ENCODE results near the gene KCNF1. TPM values are rescaled to one million over a fixed set of nuclear protein-coding genes. Genes with fewer than 3 reads are reported as not detected.

Gene KCNF1
- total RNA-seq, 1 experiment from 2014 or later = 1.2 TPM

DNA sequence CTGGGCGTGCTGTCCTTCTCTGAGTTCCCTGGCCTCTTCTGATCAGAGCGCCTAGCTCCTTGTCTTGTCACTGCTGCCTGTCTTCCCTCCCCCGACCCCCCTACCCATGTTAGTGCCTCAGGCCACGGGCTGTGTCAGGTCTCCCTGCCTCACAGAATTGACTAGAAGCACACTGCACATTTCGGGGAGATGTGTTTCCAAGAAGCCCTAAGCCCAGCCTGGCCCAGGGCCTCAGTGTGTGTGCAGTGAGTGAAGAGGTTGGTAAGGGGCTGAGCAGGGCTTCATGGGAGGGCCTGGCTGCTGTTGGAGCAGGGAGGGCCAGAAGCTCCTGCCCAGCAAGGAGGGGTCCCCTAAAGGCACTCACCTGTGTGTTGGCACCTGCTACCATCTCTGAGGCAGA is 13.1 kb downstream of the KCNF1 start:
- Mint-ChIP-seq H3K27ac (no peak overlapping the region), H3K9me3 (no peaks in the 10 kb centered on the region), H3K4me3 (no peak overlapping the region), H3K36me3 (no peaks in the 10 kb centered on the region), H3K27me3 (ENCODE audit: low read depth) (no peaks in the 10 kb centered on the region; the same call in 1 of the 2 replicates), H3K4me1 (peaks cover 31% of the 10 kb centered on the region)
- ATAC-seq (no peak), DNase-seq (ENCODE audit: low spot score) (no peak)
- ChIA-PET CTCF (interaction anchor here (1.0 to 2.0 kb wide), 3 partner anchors 13 to 92 kb away, joined by 4 to 7 read pairs (median 6); partner anchors contain the start of gene KCNF1), POLR2A (no interaction called here)
- TF ChIP-seq ZNF423 (CRISPR knock-in tag; IDR thresholded peaks at IDR 0.05) = no peak
- no peak for TF ChIP-seq ZNF138 (CRISPR knock-in tag; conservative IDR thresholded peaks at IDR 0.05)
- no peak for TF ChIP-seq KAT7 (CRISPR knock-in tag; IDR thresholded peaks at IDR 0.05; ENCODE audit: borderline replicate concordance)
- no peak for TF ChIP-seq EMX1 (CRISPR knock-in tag; IDR thresholded peaks at IDR 0.05)
- no peak for TF ChIP-seq SMAD3 (CRISPR knock-in tag; IDR thresholded peaks at IDR 0.05; ENCODE audit: borderline replicate concordance)
- TF ChIP-seq, protein P1, sequence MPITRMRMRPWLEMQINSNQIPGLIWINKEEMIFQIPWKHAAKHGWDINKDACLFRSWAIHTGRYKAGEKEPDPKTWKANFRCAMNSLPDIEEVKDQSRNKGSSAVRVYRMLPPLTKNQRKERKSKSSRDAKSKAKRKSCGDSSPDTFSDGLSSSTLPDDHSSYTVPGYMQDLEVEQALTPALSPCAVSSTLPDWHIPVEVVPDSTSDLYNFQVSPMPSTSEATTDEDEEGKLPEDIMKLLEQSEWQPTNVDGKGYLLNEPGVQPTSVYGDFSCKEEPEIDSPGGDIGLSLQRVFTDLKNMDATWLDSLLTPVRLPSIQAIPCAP (CRISPR knock-in tag; IDR thresholded peaks at IDR 0.05) = no peak
- TF ChIP-seq, protein P2, sequence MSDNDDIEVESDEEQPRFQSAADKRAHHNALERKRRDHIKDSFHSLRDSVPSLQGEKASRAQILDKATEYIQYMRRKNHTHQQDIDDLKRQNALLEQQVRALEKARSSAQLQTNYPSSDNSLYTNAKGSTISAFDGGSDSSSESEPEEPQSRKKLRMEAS (CRISPR knock-in tag; IDR thresholded peaks at IDR 0.05) = no peak
- TF ChIP-seq CREB1 (CRISPR knock-in tag; IDR thresholded peaks at IDR 0.05) = no peak
- no peak for TF ChIP-seq TEAD4 (CRISPR knock-in tag; IDR thresholded peaks at IDR 0.05)
- no peak for TF ChIP-seq MXD4 (CRISPR knock-in tag; IDR thresholded peaks at IDR 0.05; ENCODE audit: borderline replicate concordance)
- TF ChIP-seq ZNF121 (CRISPR knock-in tag; IDR thresholded peaks at IDR 0.05) = no peak

DNA sequence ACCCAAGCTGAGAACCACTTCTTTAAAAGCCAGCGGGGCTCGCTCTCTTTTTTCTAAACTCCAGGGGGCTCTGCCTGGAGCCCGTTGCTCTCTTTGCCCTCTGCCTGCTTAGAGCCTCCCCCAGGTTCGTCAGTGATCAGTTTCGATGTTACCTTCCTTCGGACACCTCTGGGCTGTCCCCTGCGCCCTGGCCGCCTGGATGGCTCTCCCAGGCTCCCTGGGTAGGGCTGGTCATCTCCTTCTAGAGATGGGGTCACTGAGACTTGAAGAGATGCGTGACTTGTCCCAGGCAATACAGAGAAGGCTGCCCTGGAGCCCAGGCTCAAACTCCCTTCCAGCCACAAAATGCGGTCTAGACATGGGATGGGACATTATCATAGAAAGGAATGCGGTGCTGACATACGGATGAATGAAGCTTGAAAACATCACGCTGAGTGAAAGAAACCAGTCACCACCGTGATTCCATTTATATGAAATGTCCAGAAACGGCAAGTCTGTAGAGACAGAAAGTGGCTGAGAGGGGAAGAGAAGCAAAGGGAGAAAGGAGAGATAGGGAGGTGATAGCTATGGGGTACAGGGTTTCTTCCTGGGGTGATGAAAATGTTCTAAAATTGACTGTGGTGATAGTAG is 14.6 kb downstream of the KCNF1 start:
- POLR2A ChIA-PET = no interaction called here
- TF ChIP-seq GABPB1 (CRISPR knock-in tag; IDR thresholded peaks at IDR 0.05) (no peak), NR1H2 (CRISPR knock-in tag; IDR thresholded peaks at IDR 0.05) (no peak), FOXK1 (CRISPR knock-in tag; IDR thresholded peaks at IDR 0.05) (no peak), TCF7 (CRISPR knock-in tag; IDR thresholded peaks at IDR 0.05; ENCODE audit: low read depth) (no peak), CREB1 (CRISPR knock-in tag; IDR thresholded peaks at IDR 0.05) (no peak), TEAD4 (CRISPR knock-in tag; IDR thresholded peaks at IDR 0.05) (no peak), ZNF138 (CRISPR knock-in tag; conservative IDR thresholded peaks at IDR 0.05) (no peak), ATF1 (CRISPR knock-in tag; IDR thresholded peaks at IDR 0.05) (no peak)
- TF ChIP-seq, protein P3, sequence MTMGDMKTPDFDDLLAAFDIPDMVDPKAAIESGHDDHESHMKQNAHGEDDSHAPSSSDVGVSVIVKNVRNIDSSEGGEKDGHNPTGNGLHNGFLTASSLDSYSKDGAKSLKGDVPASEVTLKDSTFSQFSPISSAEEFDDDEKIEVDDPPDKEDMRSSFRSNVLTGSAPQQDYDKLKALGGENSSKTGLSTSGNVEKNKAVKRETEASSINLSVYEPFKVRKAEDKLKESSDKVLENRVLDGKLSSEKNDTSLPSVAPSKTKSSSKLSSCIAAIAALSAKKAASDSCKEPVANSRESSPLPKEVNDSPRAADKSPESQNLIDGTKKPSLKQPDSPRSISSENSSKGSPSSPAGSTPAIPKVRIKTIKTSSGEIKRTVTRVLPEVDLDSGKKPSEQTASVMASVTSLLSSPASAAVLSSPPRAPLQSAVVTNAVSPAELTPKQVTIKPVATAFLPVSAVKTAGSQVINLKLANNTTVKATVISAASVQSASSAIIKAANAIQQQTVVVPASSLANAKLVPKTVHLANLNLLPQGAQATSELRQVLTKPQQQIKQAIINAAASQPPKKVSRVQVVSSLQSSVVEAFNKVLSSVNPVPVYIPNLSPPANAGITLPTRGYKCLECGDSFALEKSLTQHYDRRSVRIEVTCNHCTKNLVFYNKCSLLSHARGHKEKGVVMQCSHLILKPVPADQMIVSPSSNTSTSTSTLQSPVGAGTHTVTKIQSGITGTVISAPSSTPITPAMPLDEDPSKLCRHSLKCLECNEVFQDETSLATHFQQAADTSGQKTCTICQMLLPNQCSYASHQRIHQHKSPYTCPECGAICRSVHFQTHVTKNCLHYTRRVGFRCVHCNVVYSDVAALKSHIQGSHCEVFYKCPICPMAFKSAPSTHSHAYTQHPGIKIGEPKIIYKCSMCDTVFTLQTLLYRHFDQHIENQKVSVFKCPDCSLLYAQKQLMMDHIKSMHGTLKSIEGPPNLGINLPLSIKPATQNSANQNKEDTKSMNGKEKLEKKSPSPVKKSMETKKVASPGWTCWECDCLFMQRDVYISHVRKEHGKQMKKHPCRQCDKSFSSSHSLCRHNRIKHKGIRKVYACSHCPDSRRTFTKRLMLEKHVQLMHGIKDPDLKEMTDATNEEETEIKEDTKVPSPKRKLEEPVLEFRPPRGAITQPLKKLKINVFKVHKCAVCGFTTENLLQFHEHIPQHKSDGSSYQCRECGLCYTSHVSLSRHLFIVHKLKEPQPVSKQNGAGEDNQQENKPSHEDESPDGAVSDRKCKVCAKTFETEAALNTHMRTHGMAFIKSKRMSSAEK (CRISPR knock-in tag; IDR thresholded peaks at IDR 0.05; ENCODE audit: borderline replicate concordance) = no peak
- TF ChIP-seq, protein P4, sequence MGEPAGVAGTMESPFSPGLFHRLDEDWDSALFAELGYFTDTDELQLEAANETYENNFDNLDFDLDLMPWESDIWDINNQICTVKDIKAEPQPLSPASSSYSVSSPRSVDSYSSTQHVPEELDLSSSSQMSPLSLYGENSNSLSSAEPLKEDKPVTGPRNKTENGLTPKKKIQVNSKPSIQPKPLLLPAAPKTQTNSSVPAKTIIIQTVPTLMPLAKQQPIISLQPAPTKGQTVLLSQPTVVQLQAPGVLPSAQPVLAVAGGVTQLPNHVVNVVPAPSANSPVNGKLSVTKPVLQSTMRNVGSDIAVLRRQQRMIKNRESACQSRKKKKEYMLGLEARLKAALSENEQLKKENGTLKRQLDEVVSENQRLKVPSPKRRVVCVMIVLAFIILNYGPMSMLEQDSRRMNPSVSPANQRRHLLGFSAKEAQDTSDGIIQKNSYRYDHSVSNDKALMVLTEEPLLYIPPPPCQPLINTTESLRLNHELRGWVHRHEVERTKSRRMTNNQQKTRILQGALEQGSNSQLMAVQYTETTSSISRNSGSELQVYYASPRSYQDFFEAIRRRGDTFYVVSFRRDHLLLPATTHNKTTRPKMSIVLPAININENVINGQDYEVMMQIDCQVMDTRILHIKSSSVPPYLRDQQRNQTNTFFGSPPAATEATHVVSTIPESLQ (CRISPR knock-in tag; IDR thresholded peaks at IDR 0.05) = no peak
- TF ChIP-seq, protein P5, sequence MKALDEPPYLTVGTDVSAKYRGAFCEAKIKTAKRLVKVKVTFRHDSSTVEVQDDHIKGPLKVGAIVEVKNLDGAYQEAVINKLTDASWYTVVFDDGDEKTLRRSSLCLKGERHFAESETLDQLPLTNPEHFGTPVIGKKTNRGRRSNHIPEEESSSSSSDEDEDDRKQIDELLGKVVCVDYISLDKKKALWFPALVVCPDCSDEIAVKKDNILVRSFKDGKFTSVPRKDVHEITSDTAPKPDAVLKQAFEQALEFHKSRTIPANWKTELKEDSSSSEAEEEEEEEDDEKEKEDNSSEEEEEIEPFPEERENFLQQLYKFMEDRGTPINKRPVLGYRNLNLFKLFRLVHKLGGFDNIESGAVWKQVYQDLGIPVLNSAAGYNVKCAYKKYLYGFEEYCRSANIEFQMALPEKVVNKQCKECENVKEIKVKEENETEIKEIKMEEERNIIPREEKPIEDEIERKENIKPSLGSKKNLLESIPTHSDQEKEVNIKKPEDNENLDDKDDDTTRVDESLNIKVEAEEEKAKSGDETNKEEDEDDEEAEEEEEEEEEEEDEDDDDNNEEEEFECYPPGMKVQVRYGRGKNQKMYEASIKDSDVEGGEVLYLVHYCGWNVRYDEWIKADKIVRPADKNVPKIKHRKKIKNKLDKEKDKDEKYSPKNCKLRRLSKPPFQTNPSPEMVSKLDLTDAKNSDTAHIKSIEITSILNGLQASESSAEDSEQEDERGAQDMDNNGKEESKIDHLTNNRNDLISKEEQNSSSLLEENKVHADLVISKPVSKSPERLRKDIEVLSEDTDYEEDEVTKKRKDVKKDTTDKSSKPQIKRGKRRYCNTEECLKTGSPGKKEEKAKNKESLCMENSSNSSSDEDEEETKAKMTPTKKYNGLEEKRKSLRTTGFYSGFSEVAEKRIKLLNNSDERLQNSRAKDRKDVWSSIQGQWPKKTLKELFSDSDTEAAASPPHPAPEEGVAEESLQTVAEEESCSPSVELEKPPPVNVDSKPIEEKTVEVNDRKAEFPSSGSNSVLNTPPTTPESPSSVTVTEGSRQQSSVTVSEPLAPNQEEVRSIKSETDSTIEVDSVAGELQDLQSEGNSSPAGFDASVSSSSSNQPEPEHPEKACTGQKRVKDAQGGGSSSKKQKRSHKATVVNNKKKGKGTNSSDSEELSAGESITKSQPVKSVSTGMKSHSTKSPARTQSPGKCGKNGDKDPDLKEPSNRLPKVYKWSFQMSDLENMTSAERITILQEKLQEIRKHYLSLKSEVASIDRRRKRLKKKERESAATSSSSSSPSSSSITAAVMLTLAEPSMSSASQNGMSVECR (CRISPR knock-in tag; IDR thresholded peaks at IDR 0.05; ENCODE audit: borderline replicate concordance) = no peak
- TF ChIP-seq, protein P6, sequence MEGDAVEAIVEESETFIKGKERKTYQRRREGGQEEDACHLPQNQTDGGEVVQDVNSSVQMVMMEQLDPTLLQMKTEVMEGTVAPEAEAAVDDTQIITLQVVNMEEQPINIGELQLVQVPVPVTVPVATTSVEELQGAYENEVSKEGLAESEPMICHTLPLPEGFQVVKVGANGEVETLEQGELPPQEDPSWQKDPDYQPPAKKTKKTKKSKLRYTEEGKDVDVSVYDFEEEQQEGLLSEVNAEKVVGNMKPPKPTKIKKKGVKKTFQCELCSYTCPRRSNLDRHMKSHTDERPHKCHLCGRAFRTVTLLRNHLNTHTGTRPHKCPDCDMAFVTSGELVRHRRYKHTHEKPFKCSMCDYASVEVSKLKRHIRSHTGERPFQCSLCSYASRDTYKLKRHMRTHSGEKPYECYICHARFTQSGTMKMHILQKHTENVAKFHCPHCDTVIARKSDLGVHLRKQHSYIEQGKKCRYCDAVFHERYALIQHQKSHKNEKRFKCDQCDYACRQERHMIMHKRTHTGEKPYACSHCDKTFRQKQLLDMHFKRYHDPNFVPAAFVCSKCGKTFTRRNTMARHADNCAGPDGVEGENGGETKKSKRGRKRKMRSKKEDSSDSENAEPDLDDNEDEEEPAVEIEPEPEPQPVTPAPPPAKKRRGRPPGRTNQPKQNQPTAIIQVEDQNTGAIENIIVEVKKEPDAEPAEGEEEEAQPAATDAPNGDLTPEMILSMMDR (IDR thresholded peaks at IDR 0.05) = no peak
- H3K27me3 Mint-ChIP-seq (ENCODE audit: low read depth) = no peaks in the 10 kb centered on the region; the same call in 1 of the 2 replicates
- DNase-seq (ENCODE audit: low spot score) = no peak
- CTCF ChIA-PET = interaction anchor here (1.1 to 3.7 kb wide), 4 partner anchors 12 to 94 kb away, joined by 4 to 17 read pairs (median 6); partner anchors contain the start of gene KCNF1
- no peak overlapping the region for H3K4me3 Mint-ChIP-seq
- 0 out of 2 replicates have a peak, but pooled peaks have one; percentile 11 for ATAC-seq
- H3K27ac Mint-ChIP-seq = no peak overlapping the region
- H3K36me3 Mint-ChIP-seq = no peaks in the 10 kb centered on the region
- H3K9me3 Mint-ChIP-seq = no peaks in the 10 kb centered on the region
- H3K4me1 Mint-ChIP-seq = peaks cover 29% of the 10 kb centered on the region
